K562 (cell line): ENCODE results near the gene ZNF689. TPM values are rescaled to one million over a fixed set of nuclear protein-coding genes. Genes with fewer than 3 reads are reported as not detected.

Source experiments
- MAFG ChIP-seq: fragments of 450-650 bp; conservative IDR thresholded peaks from 2 replicates; pipeline ENCODE4 v1.6.1; 2016; ENCODE audit warnings: missing genetic modification characterization, missing compliant biosample characterization
- SIX5 ChIP-seq, 2 experiments: IDR thresholded peaks; 2 replicates each; pipeline ENCODE4 v1.6.1; 2011; ENCODE audit warnings: low read length in 2 of 2, borderline replicate concordance in 1 of 2, low read depth in 1 of 2, mild to moderate bottlenecking in 1 of 2, moderate library complexity in 1 of 2; ENCODE audit not compliant: insufficient read depth in 1 of 2
- ZEB2 ChIP-seq: fragments of 450-650 bp; IDR thresholded peaks from 2 replicates; pipeline ENCODE4 v1.6.1; 2016
- polyA plus RNA-seq, 8 experiments: library from polyadenylated mRNA; depleted of rRNA in 4 of 8; stranded (reverse) in 5 of 8; unstranded in 3 of 8; fragments of >200 nt; fragmentation: Nextera tagmentation in 2 of 8; fragmentation: Illumina TruSeq in 1 of 8; extraction: Ambion mirVana in 2 of 8; extraction: Trizol in 1 of 8; gene quantifications; 2 replicates each; pipeline versions ENCODE4 v1.2.1 to v1.2.3, GENCODE V29; 2011 to 2014; ENCODE audit warnings: inconsistent platforms in 1 of 8, missing spikeins in 1 of 8
- total RNA-seq, 7 experiments: library from RNA; depleted of rRNA in 6 of 7; stranded (reverse); fragments of >200 nt in 6 of 7; fragmentation: Illumina TruSeq in 2 of 7; extraction: Trizol in 2 of 7; gene quantifications; 2 replicates each; pipeline versions ENCODE4 v1.2.1 to v1.2.3, GENCODE V29; 2011 to 2021; ENCODE audit warnings: low replicate concordance in 1 of 7
- TF ChIP-seq, protein P1 (sequence below): fragments of 450-650 bp; IDR thresholded peaks from 2 replicates; pipeline ENCODE4 v1.6.1; 2016; ENCODE audit warnings: borderline replicate concordance
- TF ChIP-seq, protein P2 (sequence below): sonication (generic); formaldehyde crosslinking; IDR thresholded peaks from 2 replicates; pipeline ENCODE4 v1.8.1; 2023; ENCODE audit warnings: mild to moderate bottlenecking, missing genetic modification reagents
- TF ChIP-seq, protein P3 (sequence below), 2 experiments: fragments of 450-650 bp in 1 of 2; sonication (generic) in 1 of 2; formaldehyde crosslinking in 1 of 2; IDR thresholded peaks in 1 of 2; conservative IDR thresholded peaks in 1 of 2; 2 replicates each; pipeline versions ENCODE4 v1.6.1 to v1.8.1; 2016 to 2023; ENCODE audit warnings: mild to moderate bottlenecking in 2 of 2, moderate library complexity in 2 of 2, inconsistent platforms in 1 of 2, missing genetic modification reagents in 1 of 2
- TF ChIP-seq, protein P4 (sequence below): fragments of 450-650 bp; IDR thresholded peaks from 2 replicates; pipeline ENCODE4 v1.6.1; 2016; ENCODE audit warnings: mild to moderate bottlenecking, moderate library complexity

The ZNF689 gene
- total and polyA plus RNA-seq, 9 of the 15 experiments (the other 6 are each of a cell fraction or from before 2014, with no cell fraction given), result 5.4 to 15.4 (median 10.8) TPM

DNA sequence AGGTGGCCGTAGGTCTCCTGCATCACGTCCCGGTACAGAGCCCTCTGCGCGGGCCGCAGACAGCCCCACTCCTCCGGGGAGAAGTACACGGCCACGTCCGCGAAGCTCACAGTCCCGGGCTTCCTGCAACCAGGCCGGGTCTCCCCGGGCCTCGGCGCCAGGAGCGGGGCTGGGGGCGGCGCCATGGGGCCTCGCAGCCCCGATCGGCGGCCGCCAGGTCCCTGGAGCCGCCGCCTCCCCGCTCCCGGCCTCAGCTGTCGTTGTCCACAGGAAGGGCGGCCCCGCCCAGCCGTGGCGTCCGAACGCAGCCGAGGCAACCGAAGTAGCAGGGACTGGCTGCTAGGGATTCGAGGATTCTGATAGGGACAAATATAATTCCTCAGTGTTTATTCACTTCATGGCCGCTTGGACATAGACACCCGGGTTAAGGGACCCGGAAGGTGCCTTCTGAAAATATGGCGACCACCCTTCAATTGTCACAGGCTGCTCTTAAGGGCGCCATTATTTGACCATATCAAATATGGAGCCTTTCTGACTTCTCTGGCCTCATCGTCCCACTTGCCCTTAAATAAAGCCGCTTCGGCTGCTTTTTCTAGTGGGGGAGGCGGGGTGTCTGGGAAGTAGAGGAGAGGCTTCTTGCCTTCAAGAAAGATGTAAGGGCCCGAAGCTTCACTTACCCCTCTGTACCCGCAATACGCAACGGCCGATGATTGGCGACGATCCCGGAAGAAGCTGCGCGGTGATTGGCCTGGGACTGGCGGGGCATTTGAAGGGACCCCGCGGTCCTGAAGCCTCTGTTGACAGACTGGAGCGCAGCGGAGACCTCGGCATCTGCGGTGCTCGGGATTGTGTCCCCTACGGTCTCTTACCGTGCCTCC, 38.5 kb downstream of the ZNF689 start, which contains the start of gene ZNF688 (continued):
- TF ChIP-seq, protein P1, sequence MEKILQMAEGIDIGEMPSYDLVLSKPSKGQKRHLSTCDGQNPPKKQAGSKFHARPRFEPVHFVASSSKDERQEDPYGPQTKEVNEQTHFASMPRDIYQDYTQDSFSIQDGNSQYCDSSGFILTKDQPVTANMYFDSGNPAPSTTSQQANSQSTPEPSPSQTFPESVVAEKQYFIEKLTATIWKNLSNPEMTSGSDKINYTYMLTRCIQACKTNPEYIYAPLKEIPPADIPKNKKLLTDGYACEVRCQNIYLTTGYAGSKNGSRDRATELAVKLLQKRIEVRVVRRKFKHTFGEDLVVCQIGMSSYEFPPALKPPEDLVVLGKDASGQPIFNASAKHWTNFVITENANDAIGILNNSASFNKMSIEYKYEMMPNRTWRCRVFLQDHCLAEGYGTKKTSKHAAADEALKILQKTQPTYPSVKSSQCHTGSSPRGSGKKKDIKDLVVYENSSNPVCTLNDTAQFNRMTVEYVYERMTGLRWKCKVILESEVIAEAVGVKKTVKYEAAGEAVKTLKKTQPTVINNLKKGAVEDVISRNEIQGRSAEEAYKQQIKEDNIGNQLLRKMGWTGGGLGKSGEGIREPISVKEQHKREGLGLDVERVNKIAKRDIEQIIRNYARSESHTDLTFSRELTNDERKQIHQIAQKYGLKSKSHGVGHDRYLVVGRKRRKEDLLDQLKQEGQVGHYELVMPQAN, result no peak; the same call in 1 of the 2 replicates
- TF ChIP-seq, protein P2, sequence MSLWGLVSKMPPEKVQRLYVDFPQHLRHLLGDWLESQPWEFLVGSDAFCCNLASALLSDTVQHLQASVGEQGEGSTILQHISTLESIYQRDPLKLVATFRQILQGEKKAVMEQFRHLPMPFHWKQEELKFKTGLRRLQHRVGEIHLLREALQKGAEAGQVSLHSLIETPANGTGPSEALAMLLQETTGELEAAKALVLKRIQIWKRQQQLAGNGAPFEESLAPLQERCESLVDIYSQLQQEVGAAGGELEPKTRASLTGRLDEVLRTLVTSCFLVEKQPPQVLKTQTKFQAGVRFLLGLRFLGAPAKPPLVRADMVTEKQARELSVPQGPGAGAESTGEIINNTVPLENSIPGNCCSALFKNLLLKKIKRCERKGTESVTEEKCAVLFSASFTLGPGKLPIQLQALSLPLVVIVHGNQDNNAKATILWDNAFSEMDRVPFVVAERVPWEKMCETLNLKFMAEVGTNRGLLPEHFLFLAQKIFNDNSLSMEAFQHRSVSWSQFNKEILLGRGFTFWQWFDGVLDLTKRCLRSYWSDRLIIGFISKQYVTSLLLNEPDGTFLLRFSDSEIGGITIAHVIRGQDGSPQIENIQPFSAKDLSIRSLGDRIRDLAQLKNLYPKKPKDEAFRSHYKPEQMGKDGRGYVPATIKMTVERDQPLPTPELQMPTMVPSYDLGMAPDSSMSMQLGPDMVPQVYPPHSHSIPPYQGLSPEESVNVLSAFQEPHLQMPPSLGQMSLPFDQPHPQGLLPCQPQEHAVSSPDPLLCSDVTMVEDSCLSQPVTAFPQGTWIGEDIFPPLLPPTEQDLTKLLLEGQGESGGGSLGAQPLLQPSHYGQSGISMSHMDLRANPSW (CRISPR knock-in tag), result no peak
- TF ChIP-seq SIX5 (IDR thresholded peaks at IDR 0.05; ENCODE audit: borderline replicate concordance in 1 of 2, insufficient read depth in 1 of 2, low read depth in 1 of 2, low read length in 2 of 2) (peak; percentile 63 to 70; a peak in 3 of 4 replicates), MAFG (tag) (no peak), ZEB2 (no peak)
- TF ChIP-seq, protein P3, sequence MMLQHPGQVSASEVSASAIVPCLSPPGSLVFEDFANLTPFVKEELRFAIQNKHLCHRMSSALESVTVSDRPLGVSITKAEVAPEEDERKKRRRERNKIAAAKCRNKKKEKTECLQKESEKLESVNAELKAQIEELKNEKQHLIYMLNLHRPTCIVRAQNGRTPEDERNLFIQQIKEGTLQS (IDR thresholded peaks at IDR 0.05), result no peak
- TF ChIP-seq, protein P3 (CRISPR knock-in tag; conservative IDR thresholded peaks at IDR 0.05), result no peak
- TF ChIP-seq, protein P4, sequence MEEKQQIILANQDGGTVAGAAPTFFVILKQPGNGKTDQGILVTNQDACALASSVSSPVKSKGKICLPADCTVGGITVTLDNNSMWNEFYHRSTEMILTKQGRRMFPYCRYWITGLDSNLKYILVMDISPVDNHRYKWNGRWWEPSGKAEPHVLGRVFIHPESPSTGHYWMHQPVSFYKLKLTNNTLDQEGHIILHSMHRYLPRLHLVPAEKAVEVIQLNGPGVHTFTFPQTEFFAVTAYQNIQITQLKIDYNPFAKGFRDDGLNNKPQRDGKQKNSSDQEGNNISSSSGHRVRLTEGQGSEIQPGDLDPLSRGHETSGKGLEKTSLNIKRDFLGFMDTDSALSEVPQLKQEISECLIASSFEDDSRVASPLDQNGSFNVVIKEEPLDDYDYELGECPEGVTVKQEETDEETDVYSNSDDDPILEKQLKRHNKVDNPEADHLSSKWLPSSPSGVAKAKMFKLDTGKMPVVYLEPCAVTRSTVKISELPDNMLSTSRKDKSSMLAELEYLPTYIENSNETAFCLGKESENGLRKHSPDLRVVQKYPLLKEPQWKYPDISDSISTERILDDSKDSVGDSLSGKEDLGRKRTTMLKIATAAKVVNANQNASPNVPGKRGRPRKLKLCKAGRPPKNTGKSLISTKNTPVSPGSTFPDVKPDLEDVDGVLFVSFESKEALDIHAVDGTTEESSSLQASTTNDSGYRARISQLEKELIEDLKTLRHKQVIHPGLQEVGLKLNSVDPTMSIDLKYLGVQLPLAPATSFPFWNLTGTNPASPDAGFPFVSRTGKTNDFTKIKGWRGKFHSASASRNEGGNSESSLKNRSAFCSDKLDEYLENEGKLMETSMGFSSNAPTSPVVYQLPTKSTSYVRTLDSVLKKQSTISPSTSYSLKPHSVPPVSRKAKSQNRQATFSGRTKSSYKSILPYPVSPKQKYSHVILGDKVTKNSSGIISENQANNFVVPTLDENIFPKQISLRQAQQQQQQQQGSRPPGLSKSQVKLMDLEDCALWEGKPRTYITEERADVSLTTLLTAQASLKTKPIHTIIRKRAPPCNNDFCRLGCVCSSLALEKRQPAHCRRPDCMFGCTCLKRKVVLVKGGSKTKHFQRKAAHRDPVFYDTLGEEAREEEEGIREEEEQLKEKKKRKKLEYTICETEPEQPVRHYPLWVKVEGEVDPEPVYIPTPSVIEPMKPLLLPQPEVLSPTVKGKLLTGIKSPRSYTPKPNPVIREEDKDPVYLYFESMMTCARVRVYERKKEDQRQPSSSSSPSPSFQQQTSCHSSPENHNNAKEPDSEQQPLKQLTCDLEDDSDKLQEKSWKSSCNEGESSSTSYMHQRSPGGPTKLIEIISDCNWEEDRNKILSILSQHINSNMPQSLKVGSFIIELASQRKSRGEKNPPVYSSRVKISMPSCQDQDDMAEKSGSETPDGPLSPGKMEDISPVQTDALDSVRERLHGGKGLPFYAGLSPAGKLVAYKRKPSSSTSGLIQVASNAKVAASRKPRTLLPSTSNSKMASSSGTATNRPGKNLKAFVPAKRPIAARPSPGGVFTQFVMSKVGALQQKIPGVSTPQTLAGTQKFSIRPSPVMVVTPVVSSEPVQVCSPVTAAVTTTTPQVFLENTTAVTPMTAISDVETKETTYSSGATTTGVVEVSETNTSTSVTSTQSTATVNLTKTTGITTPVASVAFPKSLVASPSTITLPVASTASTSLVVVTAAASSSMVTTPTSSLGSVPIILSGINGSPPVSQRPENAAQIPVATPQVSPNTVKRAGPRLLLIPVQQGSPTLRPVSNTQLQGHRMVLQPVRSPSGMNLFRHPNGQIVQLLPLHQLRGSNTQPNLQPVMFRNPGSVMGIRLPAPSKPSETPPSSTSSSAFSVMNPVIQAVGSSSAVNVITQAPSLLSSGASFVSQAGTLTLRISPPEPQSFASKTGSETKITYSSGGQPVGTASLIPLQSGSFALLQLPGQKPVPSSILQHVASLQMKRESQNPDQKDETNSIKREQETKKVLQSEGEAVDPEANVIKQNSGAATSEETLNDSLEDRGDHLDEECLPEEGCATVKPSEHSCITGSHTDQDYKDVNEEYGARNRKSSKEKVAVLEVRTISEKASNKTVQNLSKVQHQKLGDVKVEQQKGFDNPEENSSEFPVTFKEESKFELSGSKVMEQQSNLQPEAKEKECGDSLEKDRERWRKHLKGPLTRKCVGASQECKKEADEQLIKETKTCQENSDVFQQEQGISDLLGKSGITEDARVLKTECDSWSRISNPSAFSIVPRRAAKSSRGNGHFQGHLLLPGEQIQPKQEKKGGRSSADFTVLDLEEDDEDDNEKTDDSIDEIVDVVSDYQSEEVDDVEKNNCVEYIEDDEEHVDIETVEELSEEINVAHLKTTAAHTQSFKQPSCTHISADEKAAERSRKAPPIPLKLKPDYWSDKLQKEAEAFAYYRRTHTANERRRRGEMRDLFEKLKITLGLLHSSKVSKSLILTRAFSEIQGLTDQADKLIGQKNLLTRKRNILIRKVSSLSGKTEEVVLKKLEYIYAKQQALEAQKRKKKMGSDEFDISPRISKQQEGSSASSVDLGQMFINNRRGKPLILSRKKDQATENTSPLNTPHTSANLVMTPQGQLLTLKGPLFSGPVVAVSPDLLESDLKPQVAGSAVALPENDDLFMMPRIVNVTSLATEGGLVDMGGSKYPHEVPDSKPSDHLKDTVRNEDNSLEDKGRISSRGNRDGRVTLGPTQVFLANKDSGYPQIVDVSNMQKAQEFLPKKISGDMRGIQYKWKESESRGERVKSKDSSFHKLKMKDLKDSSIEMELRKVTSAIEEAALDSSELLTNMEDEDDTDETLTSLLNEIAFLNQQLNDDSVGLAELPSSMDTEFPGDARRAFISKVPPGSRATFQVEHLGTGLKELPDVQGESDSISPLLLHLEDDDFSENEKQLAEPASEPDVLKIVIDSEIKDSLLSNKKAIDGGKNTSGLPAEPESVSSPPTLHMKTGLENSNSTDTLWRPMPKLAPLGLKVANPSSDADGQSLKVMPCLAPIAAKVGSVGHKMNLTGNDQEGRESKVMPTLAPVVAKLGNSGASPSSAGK, result peak; percentile 80
